ENCODE results near the gene ATG4D.
"Not testable (repeated sequence)": the region's sequence is repeated elsewhere in the genome, so short reads cannot be mapped to it uniquely, and the experiment has no call there.

Gene ATG4D

DNA sequence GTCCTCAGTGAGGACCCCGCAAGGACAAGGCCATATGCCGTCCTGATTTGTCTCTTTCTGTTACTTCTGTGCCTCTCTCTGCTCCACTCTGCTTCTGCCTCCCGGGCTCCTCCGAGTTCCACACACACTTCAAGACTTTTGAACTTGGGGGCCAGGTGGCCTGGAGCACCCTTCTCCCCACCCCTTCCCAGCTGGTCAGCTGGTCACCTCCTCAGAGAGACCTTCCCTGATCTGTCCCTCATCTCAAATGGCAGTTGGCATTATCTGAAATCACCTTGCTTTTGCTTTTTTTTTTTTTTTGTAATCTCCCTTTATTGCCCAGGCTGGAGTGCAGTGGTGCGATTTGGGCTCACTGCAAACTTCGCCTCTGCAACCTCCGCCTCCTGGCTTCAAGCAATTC lies 24.3 kb upstream of the ATG4D start:
- DNase-seq (ENCODE audit: low read depth in 2 of 2) = no peak

DNA sequence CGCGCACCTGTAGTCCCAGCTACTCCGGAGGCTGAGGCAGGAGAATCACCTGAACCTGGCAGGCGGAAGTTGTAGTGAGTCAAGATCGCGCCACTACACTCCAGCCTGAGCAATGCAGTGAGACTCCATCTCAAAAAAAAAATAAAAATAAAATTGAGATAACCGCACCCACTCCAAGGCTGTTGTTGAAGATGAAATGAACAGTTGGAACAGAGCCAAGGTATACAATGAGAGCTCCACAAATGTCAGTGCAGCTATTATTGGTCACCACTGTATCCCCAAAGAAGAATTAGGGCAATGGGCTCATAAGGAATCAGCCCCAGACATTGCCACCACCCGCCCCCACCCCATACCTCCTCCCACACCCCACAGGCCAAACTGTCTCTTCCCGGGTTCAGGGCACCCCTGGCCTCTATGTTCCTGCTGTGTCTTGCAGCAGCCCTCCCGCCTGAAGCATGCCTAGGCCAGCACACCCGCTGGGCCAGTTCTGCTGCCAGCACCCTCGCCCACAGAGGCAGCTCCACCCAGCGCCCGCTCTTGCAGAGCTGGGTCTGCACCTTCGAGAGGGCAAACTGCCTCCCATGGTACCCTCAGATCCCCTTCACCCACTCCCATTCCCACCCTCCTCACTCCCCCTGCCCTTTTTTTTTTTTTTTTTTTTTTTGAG lies 22.9 kb upstream of the ATG4D start:
- DNase-seq (ENCODE audit: low read depth in 2 of 2) = no peak

DNA sequence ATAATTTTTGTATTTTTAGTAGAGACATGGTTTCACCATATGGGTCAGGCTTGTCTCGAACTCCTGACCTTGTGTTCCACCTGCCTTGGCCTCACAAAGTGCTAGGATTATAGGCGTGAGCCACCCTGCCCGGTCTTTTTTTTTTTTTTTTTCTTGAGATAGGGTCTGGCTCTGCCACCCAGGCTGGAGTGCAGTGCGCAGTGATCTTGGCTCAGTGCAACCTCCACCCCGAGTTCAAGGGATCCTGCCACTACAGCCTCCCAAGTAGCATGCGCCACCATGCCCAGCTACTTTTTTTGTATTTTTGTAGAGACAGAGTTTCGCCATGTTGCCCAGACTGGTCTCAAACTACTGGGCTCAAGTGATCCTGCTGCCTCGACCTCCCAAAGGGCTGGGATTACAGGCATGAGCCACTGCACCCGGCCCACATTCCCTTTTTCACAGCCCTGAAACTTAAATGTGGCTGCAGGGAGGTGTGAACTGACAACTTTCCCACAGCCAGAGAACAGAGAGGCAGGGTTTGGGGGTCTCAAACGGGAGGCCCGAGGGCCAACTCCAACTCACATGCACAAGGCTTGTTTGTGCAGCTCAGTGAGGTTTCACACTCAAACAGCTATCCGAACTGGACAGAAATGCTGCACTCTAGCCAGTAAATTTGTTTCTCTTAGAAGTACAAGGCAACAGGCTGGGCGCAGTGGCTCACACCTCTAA lies 22.1 kb upstream of the ATG4D start:
- no peak for DNase-seq (ENCODE audit: low read depth in 2 of 2)

DNA sequence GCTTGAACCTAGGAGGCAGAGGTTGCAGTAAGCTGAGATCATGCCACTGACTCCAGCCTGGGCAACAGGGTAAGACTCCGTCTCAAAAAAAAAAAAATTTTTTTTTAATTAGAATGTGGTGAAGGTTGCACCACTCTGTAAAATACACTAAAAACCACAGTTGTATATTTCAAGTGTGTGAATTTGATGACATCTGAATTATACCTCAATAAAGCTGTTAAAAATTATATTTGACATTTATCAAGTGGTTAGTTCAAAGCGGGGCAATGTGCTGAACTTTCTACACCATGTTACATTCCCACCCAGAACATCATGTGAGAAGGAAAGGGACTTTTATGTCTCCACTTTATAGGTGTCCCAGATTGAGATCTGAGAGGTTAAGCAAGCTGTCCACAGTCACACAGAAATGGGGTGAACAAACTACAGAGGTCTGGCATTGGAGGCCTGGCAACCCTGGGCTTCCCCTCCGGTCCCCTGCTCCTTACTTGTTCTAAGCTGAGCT lies 20.5 kb upstream of the ATG4D start:
- no peak for DNase-seq (ENCODE audit: low read depth in 2 of 2)

DNA sequence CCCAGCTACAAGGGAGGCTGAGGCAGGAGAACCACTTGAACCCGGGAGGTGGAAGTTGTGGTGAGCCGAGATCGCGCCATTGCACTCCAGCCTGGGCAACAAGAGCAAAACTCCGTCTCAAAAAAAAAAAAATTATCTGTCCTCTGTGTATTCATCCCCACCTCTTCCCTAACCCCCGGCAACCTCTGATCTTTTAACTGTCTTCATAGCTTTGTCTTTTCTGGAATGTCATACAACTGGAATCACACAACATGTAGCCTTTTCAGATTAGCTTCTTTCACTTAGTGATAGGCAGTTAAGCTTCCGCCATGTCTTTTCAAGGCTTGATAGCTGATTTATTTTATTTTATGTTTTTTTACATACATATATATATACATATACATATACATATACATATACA lies 18.1 kb upstream of the ATG4D start:
- DNase-seq (ENCODE audit: low read depth in 2 of 2) = no peak

DNA sequence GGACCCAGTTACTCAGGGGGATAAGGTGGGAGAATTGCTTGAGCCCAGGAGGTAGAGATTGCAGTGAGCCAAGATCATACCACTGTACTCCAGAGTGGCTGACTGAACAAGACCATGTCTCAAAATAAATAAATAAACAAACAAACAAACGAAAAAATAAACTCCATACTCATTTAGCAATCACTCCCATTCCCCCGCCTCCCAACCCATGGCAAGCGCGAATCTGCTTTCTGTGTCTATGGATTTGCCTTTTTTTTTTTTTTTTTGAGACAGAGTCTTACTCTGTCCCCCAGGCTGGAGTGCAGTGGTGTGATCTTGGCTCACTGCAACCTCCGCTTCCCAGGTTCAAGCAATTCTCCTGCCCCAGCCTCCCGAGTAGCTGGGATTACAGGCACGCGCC lies 16.8 kb upstream of the ATG4D start:
- not testable (repeated sequence) for DNase-seq (ENCODE audit: low read depth in 2 of 2)

DNA sequence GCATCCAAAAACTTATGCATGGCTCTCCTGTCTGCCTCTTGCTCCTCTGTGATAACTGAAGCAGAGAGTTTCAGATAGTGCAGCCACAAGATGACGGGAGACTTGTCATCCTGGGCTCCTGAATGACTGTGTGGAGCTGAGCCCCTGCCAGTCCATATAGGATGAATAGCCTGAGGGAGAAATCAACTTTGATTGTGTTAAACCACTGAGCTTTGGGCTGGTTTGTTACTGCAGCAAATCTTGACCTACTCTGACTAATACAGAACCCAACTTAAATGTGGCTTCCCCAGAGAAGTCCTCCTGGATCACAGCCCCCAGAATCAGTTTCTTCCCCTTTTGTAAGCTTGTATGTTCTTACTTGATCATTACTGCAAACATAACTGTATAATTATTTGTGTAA lies 11.2 kb upstream of the ATG4D start:
- no peak for DNase-seq (ENCODE audit: low read depth in 2 of 2)

DNA sequence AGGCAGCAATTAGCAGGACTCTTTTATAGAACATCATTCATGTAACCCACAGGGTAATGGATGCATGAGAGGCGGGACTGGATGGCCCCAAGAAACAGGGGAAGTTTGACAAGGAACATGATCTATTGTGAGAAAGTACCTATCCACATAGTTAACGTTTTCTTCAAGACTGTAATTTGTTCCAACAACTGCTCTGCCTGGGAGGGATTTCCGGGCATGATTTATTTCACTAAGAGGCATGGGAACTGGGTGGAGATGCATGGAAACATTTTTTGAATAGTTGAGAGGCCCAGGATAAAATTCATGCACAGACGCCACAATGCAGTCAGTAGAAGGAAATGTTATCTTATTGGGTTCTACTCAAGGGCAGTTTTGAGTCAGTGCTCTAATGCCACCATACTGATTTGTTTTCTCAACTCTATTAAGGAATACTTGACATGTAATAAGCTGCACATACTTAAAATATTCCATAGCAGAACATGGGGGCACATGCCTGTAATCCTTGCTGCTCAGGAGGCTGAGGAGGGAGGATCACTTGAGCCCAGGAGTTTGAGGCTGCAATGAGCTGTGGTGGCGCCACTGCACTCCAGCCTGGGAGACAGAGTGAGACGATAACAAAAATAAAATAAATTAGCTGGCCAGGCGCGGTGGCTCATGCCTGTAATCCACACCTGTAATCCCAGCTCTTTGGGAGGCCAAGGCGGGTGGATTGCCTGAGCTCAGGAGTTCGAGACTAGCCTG lies 9.9 kb upstream of the ATG4D start:
- no peak for DNase-seq (ENCODE audit: low read depth in 2 of 2)

DNA sequence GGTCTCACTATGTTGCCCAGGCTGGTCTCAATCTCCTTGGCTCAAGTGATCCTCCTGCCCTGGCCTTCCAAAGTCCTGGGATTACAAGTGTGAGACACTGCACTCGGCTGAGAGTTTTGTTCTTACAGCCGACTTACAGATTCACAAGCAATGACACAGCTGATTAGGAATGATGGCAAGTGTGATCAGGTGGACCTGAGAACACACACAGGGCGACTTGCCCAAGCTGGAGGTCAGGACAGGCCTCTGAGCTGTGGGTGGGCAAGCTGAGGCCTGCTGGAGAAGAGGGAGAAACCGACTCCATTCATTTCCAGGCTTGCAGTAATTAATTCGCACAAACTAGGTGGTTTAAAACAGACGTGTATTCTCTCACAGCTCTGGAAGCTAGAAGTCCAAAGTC lies 8.1 kb upstream of the ATG4D start:
- DNase-seq (ENCODE audit: low read depth in 2 of 2) = no peak

DNA sequence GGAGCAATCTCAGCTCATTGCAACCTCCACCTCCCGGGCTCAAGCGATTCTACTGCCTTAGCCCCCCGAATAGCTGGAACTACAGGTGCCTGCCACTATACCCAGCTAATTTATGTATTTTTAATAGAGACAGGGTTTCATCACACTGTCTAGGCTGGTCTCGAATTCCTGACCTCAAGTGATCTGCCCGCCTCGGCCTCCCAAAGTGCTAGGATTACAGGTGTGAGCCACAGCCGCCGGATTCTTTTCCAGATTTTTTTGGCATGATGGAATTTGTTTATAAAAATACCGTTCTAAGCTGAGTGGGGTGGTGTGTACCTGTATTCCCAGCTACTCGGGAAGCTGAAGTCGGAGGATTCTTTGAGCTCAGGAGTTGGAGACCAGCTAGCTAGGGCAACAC lies 6.0 kb upstream of the ATG4D start:
- no peak for DNase-seq (ENCODE audit: low read depth in 2 of 2)

DNA sequence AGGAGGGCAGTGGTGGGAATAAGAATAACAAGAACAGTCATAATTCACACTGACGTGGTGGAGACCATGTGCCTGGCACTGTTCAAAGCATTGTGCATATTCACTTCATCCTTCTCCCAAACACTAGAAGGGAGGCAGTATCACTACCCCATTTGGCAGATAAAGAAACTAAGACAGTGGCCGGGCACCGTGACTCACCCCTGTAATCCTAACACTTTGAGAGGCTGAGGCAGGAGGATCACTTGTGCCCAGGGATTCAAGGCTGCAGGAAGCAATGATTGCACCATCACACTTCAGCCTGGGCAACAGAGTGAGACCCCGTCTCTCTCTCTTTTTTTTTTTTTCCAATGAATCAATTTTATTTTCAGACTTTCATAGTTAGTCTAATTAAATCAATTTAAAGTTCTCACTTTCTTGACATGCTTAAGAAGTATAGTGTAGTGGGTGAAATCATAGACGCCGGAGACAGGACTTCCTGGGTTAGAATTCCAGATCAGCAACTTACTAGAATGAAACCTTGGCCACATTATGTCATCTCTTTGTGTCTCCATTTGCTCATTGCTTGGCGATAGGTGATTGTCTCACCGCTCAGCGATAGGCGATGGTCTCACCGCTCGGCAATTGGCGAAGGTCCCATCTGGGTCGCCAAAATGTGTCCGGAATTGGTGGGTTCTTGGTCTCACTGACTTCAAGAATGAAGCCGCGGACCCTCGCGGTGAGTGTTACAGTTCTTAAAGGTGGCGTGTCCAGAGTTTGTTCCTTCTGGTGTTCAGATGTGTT lies 5.3 kb upstream of the ATG4D start:
- DNase-seq (ENCODE audit: low read depth in 2 of 2) = no peak

DNA sequence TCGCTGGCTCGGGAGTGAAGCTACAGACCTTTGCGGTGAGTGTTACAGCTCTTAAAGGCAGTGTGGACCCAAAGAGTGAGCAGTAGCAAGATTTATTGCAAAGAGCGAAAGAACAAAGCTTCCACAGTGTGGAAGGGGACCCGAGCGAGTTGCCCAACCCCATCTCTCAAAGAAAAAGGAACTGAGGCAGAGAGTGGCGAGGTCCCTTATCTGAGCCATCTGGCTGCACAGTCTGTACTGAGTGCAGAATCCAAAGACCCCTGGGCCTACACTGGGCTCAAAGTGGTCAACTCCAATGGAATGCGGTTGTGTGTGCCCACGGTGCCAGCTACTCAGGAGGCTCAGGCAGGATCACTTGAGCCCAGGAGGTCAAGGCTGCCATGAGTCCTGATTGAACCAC lies 4.7 kb upstream of the ATG4D start:
- not testable (repeated sequence) for DNase-seq (ENCODE audit: low read depth in 2 of 2)

DNA sequence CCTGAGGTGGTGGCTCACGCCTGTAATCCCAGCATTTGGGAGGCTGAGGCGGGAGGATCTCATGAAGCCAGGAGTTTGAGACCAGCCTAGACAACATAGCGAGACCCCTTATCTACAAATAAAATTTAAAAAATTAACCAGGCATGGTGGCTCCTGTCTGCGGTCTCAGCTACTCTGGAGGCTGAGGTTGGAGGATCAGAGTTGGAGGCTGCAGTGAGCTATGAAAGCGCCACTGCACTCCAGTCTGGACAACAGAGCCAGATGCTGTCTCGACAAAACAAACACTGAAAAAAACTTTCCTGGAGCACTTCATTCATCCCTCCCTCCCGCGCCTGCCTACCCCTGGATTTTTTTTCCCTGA lies 665 bp upstream of the ATG4D start:
- no peak for DNase-seq (ENCODE audit: low read depth in 2 of 2)

DNA sequence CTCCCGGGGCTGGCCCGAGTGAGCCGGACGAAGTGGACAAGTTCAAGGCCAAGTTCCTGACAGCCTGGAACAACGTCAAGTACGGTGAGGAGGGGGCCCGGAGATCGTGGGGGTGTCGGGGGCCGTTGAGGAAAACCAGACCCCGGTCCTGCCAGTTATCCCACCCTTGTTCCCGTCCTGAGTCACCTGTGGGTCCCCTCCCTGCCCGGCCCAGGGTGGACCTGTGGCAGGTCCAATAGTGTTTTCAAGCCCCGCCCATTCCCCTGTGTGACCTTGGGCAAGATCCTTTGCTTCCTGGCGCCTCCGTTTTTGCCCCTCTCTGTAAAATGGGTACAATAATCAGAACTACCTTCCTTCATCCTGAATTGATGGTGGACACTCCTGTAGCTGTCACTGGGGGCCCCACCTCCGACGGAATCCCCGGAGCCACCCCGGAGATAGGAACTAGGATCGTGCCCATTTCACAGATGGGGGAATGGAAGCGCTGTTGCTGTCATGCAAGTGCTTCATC lies 593 bp downstream of the ATG4D start:
- no peak for DNase-seq (ENCODE audit: low read depth in 2 of 2)

DNA sequence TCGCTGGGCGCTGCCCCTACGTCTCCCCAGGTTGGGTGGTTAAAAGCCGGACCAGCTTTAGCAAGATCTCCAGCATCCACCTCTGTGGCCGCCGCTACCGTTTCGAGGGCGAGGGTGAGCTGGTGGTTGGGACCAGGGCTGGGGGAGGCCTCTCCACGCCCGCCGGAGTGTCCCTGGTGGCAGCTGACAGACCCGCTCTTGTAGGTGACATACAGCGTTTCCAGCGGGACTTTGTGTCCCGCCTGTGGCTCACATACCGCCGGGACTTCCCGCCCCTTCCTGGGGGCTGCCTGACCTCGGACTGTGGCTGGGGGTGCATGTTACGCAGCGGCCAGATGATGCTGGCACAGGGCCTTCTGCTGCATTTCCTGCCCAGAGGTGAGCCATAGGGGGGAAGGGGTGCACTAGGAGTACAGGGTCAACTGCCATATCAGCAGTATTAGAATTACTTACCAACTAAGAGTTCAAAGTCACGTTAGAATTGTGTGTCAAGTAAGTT lies 1.1 kb downstream of the ATG4D start:
- DNase-seq (ENCODE audit: low read depth in 2 of 2) = no peak

DNA sequence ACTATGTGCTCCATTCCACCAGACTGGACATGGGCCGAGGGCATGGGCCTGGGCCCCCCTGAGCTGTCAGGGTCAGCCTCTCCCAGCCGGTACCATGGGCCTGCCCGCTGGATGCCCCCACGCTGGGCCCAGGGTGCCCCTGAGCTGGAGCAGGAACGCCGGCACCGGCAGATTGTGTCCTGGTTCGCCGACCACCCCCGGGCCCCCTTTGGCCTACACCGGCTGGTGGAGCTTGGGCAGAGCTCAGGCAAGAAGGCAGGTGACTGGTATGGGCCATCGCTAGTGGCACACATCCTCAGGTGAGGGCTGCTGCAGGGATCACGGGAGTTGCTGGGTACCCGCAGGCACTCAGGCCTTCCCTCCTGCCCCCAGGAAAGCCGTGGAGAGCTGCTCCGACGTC lies 3.1 kb downstream of the ATG4D start:
- DNase-seq (ENCODE audit: low read depth in 2 of 2) = no peak

DNA sequence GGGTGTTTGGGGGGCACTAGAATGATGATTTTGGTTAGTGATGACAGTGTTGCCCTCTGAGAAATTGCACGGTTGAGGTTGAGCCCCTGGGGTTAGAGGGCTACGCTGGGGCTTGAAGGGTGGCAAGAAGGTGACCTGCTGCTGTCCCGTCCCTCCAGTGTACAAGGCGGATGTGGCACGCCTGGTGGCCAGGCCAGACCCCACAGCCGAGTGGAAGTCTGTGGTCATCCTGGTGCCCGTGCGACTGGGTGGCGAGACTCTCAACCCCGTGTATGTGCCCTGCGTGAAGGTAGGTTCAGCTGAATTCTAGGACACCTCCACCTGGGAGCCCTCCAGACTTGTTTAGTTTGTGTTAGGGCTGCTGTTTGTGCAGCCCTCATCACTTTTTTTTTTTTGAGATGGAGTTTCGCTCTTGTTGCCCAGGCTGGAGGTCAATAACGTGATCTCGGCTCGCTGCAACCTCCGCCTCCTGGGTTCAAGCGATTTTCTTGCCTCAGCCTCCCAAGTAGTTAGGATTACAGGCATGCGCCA lies 5.1 kb downstream of the ATG4D start:
- DNase-seq (ENCODE audit: low read depth in 2 of 2) = no peak

DNA sequence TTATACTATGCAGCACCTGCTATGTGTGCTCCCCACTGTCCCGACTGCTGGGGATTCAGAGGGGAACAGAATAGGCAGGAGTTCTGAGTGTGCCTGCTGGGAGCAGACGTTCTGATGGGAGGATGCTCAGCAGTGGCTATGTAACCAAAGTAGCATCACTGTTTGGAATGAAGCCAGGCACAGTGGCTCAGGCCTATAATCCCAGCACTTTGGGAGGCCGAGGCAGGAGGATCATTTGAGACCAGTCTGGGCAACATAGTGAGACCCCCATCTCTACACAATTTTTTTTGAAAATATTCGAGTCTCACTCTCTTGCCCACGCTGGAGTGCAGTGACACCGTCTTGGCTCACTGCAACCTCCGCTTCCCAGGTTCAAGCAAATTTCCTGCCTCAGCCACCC lies 6.0 kb downstream of the ATG4D start:
- no peak for DNase-seq (ENCODE audit: low read depth in 2 of 2)

DNA sequence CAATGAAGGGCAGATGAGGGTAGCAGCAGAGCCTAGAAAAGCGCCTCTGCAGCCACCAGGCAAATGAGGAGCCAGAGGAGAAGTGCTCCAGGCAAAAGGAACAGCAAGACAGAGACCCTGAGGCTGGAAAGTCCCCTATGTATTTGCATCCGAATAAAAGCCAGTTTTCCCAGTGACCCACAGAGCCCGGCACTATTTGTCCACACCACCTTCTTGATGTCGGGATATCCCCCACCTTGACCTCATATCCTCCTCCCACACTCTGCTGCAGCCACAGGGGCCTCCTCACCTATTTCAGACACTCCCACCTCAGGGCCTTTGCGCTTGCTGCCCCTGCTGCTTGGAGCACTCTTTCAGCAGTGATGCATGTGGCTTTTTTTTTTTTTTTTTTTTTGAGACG lies 6.6 kb downstream of the ATG4D start:
- DNase-seq (ENCODE audit: low read depth in 2 of 2) = no peak

DNA sequence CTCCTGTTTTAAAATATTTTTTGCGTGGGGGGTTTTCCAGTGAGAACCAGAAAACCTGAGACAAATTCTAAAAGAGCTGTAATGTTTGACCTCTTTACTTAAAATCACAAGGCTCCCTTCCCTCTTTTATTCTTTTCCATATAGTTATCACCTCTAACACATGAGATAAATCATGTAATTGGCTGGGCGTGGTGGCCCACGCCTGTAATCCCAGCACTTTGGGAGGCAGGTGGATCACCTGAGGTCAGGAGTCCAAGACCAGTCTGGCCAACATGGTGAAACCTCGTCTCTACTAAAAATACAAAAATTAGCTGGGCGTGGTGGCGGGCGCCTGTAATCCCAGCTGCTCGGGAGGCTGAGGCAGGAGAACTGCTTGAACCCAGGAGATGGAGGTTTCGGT lies 7.3 kb downstream of the ATG4D start:
- not testable (repeated sequence) for DNase-seq (ENCODE audit: low read depth in 2 of 2)

DNA sequence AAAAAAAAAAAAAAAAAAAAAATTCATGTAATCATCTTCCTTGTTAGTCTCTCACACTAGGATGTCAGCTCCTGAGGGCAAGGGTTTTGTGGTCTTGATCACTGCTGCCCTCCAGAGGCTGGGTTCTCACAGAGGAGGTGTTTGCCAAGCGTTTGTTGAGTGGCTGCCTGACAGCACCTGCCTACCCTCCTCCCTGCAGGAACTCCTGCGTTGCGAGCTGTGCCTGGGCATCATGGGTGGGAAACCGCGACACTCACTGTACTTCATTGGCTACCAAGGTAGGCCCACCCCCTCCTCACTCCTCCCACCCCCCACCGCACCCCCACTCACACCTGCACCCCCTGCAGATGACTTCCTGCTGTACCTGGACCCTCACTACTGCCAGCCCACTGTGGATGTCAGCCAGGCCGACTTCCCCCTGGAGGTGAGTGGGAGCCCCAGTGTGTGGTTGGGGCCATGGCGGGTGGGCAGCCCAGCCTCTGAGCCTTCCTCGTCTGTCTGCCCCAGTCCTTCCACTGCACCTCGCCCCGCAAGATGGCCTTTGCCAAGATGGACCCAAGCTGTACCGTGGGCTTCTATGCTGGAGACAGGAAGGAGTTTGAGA lies 8.1 kb downstream of the ATG4D start:
- no peak for DNase-seq (ENCODE audit: low read depth in 2 of 2)
